ENCODE measurements around the gene UBE2B.
A peak's percentile ranks its signal among the peaks of the same experiment; 100 is the strongest.
"Not testable (repeated sequence)": the region's sequence is repeated elsewhere in the genome, so short reads cannot be mapped to it uniquely, and the experiment has no call there.

Gene UBE2B

DNA sequence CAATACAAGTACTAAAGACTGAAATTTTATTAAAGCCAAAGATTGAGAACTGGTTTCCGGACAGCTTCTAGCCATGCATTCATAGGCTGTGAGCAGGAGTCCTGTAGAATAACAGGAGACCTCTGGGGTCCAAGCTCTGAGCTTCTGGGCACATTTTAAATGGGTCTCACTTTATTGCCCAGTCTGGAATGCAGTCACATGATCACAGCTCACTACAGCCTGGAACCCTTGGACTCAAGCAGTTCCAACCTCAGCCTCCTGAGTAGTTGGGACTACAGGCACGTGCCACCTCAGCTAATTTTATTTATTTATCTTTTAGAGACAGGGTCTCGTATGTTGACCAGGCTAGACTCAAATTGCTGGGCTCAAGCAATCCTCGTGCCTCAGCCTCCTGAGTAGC is 24.9 kb downstream of the UBE2B start:
- H3K4me3 ChIP-seq (ENCODE audit: low read depth, low read length) = no peak overlapping the region
- no peak for DNase-seq (ENCODE audit: low read depth)

DNA sequence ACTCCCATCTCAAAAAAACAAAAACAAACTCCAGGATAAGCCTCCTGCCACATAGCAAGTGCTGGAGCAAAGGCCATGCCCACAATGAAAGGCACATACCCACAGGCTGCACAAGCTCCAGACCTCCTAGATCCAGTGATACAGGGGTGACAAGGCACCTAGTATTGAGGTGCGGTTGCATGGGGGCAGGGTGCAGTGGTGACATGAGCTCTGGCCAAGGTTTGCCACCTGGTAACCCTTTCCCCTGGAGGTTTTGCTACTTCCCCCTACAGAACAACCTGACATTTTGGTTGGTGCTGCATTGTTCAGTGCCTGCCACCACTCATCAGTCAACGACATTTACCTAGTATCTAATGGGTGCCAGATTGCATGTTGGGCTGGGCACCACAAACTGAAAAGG is 25.8 kb downstream of the UBE2B start:
- no peak overlapping the region for H3K4me3 ChIP-seq (ENCODE audit: low read depth, low read length)

DNA sequence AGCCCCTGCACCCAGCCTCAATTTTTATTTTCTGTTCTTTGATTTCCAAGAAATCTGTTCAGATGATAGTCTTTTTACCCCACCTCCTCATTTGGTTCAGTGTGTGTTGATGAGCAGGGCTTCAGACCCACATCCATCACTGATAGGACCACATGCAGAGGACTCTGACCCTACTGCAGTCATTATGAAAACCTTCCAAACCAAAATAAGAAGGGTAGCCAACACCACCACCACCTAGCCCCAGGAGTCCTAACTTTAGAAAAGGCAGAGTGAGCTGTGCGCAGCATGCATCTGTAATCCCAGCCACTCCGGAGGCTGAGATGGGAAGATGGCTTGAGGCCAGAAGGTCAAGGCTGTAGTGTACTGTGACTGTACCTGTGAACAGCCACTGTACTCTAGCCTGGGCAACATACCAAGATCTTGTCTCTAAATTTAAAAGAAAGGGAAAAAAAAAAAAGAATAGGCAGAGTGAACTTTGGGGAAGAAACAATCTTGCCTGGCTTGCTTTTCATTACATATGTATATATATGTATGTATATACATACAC is 27.3 kb downstream of the UBE2B start:
- no peak overlapping the region for H3K4me3 ChIP-seq (ENCODE audit: low read depth, low read length)

More for the DNA sequence above, 25.8 kb downstream of the UBE2B start:
- no peak for DNase-seq (ENCODE audit: low read depth)

DNA sequence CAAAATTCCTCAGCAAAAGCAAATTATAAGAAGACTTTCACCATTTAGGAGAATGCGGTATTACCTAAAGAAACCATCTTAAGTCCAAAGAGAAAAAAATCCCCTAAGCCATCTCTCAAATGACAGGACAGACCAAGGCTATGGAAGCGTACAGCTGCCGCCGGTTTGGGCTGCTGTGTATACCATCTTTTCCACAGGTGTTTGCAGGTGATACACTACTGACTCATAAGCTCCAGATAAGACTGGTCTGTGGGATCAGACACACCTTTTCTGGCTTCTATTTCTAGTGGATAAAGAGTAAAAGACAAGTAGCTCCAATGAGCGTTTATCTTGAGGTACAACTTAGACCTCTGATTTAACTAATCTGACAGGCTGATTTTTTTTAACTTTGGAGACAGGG is 32.6 kb downstream of the UBE2B start:
- H3K4me3 ChIP-seq (ENCODE audit: low read depth, low read length) = no peak overlapping the region
- no peak for DNase-seq (ENCODE audit: low read depth)

More for the DNA sequence above, 27.3 kb downstream of the UBE2B start:
- no peak for DNase-seq (ENCODE audit: low read depth)

DNA sequence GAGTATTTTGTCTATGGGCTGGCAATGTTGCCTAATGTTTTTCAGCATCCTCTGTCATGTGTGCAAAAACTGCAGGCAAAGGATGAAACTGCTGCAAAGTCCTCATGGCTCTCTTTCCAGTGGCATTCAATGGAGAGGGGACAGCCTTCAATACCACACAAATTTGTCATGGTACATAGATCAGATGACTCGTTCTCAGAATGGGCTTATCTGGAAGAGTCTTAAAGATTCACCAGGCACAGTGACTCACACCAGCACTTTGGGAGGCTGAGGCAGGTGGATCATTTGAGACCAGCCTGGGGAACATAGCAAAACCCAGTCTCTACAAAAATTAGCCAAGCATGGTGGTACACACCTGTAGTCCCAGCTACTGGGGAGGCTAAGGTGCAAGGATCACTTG is 35.0 kb downstream of the UBE2B start:
- DNase-seq (ENCODE audit: low read depth) = no peak
- H3K4me3 ChIP-seq (ENCODE audit: low read depth, low read length) = no peak overlapping the region

DNA sequence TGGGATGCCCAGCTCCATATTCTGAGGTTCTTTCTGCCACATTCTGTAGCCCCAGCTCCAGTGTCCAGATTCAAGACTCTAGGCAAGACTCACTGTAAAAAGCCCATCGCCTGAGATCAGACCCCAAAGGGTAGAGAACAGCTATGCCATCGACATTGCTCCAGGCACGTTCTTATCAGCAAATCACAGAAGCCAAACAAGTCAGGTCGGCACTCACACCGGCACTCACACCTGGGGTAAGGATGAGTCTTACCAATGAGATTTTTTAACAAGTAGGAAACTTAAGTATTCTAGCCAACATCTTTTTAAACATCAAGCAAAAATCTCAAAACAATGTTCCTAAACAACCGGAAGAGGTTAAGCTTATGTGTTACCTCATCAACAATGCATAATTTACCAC is 38.0 kb downstream of the UBE2B start:
- no peak for DNase-seq (ENCODE audit: low read depth)
- no peak overlapping the region for H3K4me3 ChIP-seq (ENCODE audit: low read depth, low read length)

DNA sequence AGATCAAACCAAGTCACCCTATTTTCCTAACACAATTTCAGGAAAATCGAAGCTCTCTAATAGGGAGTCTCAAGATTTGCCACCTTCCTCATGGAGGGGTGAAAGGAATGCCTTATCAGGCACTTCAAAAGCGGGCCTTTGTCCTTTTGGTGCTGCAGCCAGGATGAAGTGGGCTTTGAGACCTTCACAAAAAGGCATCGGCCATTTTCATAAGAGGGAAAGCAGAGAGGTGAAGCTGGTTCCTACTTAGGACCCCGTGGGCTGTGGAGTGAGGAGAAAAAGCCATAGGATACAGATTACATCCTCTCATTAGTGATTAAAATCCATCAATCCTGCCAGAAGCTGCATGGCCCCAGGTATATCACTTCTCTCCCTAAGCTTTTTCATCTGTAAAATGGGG is 39.5 kb downstream of the UBE2B start:
- H3K4me3 ChIP-seq (ENCODE audit: low read depth, low read length) = peak overlapping the region; percentile 92
- DNase-seq (ENCODE audit: low read depth) = no peak

DNA sequence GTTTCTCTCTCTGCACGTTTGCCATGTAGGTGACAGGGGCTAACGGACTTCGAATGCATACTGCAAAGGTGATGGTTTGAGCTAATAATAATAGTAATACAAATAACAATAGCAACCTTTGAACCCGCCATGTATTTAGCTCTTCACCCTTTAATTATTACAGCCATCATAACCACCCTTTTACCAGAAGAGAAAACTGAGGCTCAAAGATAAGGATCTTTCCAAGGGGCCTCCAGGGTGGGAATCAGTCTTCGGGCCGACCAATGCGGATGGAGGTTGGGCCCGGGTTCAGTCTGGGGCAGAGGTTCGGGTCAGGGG is 39.8 kb downstream of the UBE2B start:
- DNase-seq (ENCODE audit: low read depth) = no peak
- H3K4me3 ChIP-seq (ENCODE audit: low read depth, low read length) = peak overlapping the region; percentile 92

DNA sequence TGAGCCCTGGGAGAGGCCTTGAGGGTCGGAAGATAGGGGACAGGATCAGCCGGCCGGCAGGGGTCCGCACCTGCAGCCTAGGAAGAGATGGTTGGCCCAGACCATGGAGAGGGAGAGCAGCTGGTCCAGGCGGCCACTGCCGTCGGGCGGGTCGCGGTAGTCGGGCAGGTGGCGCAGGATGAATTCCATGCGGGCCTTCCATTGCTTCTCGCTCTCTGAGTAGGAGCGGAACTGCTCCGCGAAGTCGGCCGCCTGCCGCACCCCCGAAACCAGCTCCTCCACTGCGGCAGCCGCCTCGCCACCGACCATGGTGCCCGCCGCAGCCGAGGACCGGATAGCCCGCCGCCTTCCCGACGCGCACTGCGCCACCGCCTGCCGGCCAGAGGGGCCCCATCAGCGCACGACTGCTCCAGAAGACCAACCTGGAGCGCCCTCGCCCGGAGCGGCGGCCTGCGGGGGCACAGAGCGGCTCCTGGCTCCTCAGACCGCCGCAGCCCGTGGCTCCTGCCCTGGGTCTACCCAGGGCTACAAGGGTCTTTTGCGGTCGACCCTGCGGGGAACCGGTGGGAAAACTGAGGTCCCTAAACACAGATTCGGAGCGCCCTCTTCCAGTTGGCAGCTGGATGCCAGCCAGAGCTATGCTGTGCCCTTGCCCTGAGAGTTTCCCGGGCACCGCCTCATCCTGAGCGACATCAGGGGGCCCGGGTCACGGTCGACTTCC is 40.3 kb downstream of the UBE2B start, which contains the start of gene CDKN2AIPNL:
CDKN2AIPNL (minus strand) TSS at position 336 of the 721 bp plus-strand sequence; CDS start at position 309, 27 bp downstream.
- DNase-seq (ENCODE audit: low read depth) = peak; percentile 53
- peak within 1 kb of the TSS; percentile 92 for H3K4me3 ChIP-seq (ENCODE audit: low read depth, low read length)

DNA sequence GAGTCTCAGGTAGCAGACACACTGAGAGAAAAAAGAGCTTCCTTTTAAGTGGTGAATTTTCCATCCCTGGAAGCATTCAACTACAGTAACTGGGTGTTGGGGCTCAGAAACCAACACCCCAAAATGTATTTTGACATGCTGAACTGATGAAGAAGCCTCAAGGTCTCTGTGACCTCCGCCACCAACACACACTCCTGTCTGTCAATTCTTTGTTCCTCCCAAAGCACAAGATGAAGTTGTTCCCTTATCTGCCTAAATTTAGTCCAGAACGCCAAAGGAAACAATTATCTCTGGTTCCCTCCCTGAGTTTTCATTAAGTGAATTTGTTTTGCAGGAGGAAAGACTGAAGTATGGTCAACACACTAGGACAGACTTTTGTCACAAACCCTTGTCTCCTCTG is 41.7 kb downstream of the UBE2B start:
- no peak for DNase-seq (ENCODE audit: low read depth)
- no peak overlapping the region for H3K4me3 ChIP-seq (ENCODE audit: low read depth, low read length)

DNA sequence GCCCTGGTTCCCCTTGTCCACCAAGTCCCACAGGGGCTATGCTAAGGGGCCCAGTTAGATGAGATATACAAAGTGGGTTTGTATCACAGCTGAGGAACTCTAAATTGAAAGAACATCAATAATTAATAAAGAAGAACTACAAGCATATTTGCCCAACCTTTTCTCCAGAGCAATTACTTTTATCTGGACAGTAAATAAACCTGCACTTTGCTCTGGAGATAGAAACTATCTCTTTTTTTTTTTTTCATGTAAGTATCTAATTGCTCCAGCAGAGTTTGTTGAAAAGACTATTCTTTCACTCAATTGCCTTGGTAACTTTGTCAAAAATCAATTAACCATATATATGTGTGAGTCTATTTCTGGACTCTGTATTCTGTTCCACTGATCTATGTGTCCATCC is 46.3 kb downstream of the UBE2B start:
- H3K4me3 ChIP-seq (ENCODE audit: low read depth, low read length) = no peak overlapping the region
- no peak for DNase-seq (ENCODE audit: low read depth)

DNA sequence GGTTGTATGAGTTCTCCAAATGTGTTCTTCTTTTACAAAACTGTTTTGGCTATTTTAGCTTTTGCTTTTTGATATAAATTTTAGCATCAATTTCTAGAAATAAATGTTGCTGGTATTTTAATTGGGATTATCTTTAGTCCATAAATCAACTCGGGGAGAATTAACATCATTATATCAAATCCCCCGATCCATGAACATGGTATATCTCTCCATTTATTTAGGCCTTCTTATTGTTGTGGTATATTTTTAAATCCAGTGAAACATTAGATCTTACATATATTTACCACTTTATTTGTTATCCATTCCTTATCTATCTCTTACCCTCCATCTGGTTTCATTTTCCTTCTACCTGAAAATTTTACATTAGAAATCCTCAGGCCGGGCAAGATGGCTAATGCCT is 47.6 kb downstream of the UBE2B start:
- DNase-seq (ENCODE audit: low read depth) = no peak
- H3K4me3 ChIP-seq (ENCODE audit: low read depth, low read length) = no peak overlapping the region

DNA sequence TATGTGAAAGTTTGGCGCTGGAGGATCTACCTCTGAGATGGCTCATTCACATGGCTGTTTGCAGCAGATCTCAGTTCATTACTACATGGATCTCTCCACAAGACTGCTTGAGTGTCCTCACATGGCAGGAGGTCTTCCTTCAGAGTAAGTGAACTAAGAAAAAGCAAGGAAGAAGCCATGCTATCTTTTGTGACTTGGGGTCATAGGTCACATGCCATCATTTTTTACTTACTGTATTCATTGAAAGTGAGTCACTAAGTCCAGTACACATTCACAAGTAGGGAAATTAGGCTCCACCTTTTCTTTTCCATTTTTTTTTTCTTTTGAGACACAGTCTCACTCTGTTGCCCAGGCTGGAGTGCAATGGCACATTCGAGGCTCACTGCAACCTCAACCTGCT is 49.0 kb downstream of the UBE2B start:
- no peak for DNase-seq (ENCODE audit: low read depth)
- no peak overlapping the region for H3K4me3 ChIP-seq (ENCODE audit: low read depth, low read length)

DNA sequence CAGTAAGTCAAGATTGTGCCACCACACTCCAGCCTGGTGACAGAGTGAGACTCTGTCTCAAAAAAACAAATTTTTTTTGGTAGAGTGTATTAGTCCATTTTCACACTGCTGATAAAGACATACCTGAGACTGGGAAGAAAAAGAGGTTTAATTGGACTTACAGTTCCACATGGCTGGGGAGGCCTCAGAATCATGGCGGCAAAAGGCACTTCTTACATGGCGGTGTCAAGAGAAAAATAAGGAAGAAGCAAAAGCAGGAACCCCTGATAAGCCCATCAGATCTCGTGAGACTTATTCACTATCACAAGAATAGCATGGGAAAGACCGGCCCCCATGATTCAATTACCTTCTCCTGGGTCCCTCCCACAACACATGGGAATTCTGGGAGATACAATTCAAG is 49.7 kb downstream of the UBE2B start:
- not testable (repeated sequence) for H3K4me3 ChIP-seq (ENCODE audit: low read depth, low read length); DNase-seq (ENCODE audit: low read depth)

DNA sequence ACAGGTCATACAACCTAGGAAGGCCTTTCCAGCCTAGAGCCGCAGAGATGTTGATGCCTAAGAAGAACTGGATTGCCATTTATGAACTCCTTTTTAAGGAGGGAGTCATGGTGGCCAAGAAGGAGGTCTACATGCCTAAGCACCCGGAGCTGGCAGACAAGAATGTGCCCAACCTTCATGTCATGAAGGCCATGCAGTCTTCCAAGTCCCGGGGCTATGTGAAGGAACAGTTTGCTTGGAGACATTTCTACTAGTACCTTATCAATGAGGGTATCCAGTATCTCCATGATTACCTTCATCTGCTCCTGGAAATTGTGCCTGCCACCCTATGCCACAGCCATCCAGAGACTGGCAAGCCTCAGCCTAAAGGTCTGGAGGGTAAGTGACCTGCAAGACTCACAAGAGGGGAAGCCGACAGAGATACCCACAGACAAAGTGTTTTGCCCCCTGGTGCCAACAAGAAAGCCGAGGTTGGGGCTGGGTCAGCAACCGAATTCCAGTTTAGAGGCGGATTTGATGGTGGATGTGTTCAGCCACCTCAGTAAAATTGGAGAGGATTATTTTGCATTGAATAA is 51.5 kb downstream of the UBE2B start:
- no peak overlapping the region for H3K4me3 ChIP-seq (ENCODE audit: low read depth, low read length)
- DNase-seq (ENCODE audit: low read depth) = no peak

DNA sequence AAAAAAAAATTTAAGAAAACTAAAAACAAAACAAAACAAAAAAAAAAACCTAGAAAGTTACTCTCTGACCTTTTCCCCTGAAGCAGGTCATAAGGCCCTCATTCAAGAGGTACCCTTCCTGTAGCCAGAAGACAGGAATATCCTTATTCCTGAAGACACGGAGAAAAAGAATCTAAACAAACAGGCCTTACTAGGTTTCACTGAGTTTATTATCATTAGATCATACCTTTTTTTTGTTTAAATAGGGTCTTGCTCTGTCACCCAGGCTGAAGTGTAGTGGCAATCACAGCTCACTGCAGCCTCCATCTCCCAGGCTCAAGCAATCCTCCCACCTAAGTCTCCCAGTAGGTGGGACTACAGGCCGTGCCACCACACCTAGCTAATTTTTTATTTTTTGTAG is 52.0 kb downstream of the UBE2B start:
- no peak for DNase-seq (ENCODE audit: low read depth)
- no peak overlapping the region for H3K4me3 ChIP-seq (ENCODE audit: low read depth, low read length)

DNA sequence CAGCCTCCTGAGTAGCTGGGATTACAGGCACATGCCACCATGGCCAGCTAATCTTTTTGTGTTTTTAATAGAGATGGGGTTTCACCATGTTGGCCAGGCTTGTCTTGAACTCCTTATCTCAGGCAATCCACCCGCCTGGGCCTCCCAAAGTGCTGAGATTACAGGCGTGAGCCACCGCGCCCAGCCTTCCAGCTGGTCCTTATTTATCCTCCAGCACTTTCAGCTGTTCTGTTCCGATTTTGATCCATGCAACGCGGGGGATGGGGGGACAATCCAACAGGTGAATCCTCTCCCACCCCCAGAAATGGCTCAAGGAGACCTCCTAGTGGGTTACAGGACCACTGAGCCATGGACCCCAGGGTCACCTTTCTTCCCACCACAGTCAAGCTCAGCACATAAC is 55.0 kb downstream of the UBE2B start:
- no peak overlapping the region for H3K4me3 ChIP-seq (ENCODE audit: low read depth, low read length)
- no peak for DNase-seq (ENCODE audit: low read depth)

DNA sequence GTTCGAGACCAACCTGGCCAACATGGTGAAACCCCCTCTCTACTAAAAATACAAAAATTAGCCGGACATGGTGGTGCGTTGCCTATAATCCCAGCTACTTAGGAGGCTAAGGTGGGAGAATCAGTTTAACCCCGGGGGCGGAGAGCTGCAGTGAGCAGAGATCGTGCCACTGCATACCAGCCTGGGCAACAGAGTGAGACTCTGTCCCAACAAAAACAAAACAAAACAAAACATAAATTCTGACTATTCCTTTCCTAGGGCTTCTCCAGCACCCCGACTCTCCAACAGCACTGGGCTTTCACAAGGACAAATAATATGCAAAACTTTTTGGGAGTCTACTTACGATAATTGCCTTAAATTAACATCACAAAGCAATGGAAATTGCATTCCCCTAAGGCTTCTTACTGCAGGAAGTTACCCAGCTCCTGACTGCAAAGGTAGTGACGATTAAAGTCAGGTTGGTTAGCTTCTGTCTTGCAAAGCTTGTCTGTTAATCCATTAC is 56.2 kb downstream of the UBE2B start:
- no peak for DNase-seq (ENCODE audit: low read depth)
- H3K4me3 ChIP-seq (ENCODE audit: low read depth, low read length) = no peak overlapping the region

DNA sequence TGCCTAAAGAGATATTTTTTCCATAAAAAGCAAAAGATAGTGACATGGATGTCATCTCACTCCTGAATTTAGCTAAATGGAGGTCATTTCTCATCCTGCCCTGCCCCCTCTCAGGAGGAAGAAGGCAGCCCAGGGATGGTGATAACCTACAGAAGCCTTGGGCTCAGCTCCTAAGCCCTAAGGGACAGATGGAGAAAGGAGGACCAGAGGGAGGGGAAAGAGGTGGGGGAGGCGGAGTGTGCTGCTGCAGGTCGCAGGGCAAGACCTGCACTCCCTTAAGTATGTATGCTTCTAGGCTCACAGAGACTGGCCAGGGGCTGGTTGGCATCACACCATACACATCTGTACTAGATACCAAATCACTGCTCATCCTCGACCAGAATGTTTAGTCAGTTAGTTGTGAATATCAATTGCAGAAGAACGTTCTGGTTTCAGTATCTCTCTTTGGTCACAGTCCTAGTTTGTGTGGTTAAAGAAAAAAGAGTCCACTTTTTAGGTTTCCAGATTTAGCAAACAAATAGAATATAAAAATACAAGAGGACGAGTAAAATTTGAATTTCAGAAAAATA is 58.7 kb downstream of the UBE2B start:
- H3K4me3 ChIP-seq (ENCODE audit: low read depth, low read length) = no peak overlapping the region
- DNase-seq (ENCODE audit: low read depth) = no peak

DNA sequence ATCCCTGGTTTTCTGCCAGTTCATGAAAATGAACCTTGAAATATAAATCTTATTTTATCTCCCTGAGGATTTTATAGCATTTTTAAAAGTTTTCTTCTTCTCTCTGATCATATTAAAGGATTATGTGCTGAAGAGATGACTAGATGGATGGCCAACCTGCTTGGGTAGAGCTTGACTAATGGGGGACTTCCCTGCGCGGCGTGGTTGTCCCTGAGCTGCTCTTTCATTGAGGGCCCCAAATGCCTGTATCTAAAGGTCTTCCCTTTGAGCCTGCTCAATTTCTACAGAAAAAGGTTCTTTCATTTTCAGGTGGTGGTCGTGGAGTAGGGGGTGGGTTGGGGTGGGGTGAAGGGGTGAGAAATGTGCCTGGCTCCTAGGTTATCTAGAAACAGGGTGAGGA is 60.8 kb downstream of the UBE2B start:
- no peak for DNase-seq (ENCODE audit: low read depth)
- H3K4me3 ChIP-seq (ENCODE audit: low read depth, low read length) = no peak overlapping the region

Data from skeletal muscle cell (primary cell).